ENCODE data around the gene OR10K2.
"Not testable (repeated sequence)": the region's sequence is repeated elsewhere in the genome, so short reads cannot be mapped to it uniquely, and the experiment has no call there.

OR10K2 gene

DNA sequence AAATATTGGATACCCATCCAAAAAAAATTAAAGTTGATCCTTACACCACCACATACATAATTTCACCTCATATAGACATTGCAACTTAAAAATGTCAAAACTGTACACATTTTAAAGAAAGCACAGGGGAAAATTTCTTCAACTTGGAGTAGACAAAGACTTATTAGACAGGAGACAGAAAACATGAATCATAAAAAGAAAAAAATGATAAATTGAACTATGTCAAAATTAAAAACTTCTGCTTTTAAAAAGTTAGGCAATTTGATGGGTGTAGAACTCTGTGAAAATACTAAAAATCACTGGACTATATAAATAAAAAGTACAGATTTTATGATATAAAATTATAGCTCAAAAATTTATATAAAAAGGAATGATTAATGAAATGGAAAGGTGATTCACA lies 31.2 kb upstream of the OR10K2 start:
- DNase-seq (no peak), ATAC-seq (ENCODE audit: insufficient read depth, low read depth) (no peak)
- no peaks in the 10 kb centered on the region for H3K9me3 ChIP-seq (ENCODE audit: insufficient read depth, low read length, severe bottlenecking)
- H3K27ac ChIP-seq (ENCODE audit: low read length) = no peak overlapping the region
- no peak overlapping the region for H3K4me3 ChIP-seq (ENCODE audit: low read depth in 1 of 2, low read length in 2 of 2)
- no peak overlapping the region for H3K4me2 ChIP-seq (ENCODE audit: insufficient read depth, low read length)
- H3K4me1 ChIP-seq (ENCODE audit: insufficient read depth, low read length) = no peaks in the 10 kb centered on the region
- no peaks in the 10 kb centered on the region for H4K20me1 ChIP-seq (ENCODE audit: insufficient read depth, low read length)
- no peaks in the 10 kb centered on the region for H3K36me3 ChIP-seq (ENCODE audit: insufficient read depth, low read length)
- no peak overlapping the region for H3K9ac ChIP-seq (ENCODE audit: low read depth, low read length)
- no peak overlapping the region for H2AFZ ChIP-seq (ENCODE audit: low read depth, low read length)
- TF ChIP-seq EZH2 (IDR thresholded peaks at IDR 0.05; ENCODE audit: borderline replicate concordance, low read depth, low read length, severe bottlenecking) = no peak
- TF ChIP-seq, protein P1, sequence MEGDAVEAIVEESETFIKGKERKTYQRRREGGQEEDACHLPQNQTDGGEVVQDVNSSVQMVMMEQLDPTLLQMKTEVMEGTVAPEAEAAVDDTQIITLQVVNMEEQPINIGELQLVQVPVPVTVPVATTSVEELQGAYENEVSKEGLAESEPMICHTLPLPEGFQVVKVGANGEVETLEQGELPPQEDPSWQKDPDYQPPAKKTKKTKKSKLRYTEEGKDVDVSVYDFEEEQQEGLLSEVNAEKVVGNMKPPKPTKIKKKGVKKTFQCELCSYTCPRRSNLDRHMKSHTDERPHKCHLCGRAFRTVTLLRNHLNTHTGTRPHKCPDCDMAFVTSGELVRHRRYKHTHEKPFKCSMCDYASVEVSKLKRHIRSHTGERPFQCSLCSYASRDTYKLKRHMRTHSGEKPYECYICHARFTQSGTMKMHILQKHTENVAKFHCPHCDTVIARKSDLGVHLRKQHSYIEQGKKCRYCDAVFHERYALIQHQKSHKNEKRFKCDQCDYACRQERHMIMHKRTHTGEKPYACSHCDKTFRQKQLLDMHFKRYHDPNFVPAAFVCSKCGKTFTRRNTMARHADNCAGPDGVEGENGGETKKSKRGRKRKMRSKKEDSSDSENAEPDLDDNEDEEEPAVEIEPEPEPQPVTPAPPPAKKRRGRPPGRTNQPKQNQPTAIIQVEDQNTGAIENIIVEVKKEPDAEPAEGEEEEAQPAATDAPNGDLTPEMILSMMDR (IDR thresholded peaks at IDR 0.05; ENCODE audit: borderline replicate concordance, extremely low read depth, low read length, poor library complexity, severe bottlenecking) = no peak
- no peaks in the 10 kb centered on the region for H3K27me3 ChIP-seq (ENCODE audit: insufficient read depth, low read length, poor library complexity)
- no peaks in the 10 kb centered on the region for H3K79me2 ChIP-seq (ENCODE audit: insufficient read depth, low read length)

DNA sequence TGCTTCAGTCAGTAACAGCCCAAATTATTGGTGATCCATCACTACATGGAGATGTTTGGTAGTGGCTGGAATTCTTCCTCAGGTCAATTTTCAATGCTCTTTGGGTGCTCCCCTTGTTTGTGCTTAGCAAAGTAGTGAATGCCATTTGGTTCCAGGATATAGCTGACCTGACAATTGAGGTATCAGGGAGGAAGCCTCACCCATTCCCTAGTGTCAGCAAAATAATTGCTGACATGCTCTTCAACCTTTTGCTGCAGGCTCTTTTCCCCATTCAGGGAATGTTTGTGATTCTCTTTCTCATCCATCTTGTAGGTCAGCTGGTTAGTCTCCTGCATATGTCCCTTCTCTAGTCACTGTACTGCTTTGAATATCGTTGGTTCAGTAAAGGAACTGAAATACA lies 28.5 kb upstream of the OR10K2 start:
- Histone ChIP-seq H2AFZ (ENCODE audit: low read depth, low read length) (0 out of 2 replicates have a peak overlapping the region, but pooled peaks have one; percentile 30), H3K4me2 (ENCODE audit: insufficient read depth, low read length) (no peak overlapping the region), H3K27me3 (ENCODE audit: insufficient read depth, low read length, poor library complexity) (no peaks in the 10 kb centered on the region), H3K79me2 (ENCODE audit: insufficient read depth, low read length) (no peaks in the 10 kb centered on the region), H3K36me3 (ENCODE audit: insufficient read depth, low read length) (no peaks in the 10 kb centered on the region), H4K20me1 (ENCODE audit: insufficient read depth, low read length) (no peaks in the 10 kb centered on the region), H3K9me3 (ENCODE audit: insufficient read depth, low read length, severe bottlenecking) (peaks cover 2% of the 10 kb centered on the region), H3K9ac (ENCODE audit: low read depth, low read length) (no peak overlapping the region), H3K27ac (ENCODE audit: low read length) (no peak overlapping the region), H3K4me3 (ENCODE audit: low read depth in 1 of 2, low read length in 2 of 2) (no peak overlapping the region), H3K4me1 (ENCODE audit: insufficient read depth, low read length) (no peaks in the 10 kb centered on the region)
- ATAC-seq (ENCODE audit: insufficient read depth, low read depth) = no peak
- DNase-seq = no peak
- TF ChIP-seq, protein P1 (IDR thresholded peaks at IDR 0.05; ENCODE audit: borderline replicate concordance, extremely low read depth, low read length, poor library complexity, severe bottlenecking) = no peak
- no peak for TF ChIP-seq EZH2 (IDR thresholded peaks at IDR 0.05; ENCODE audit: borderline replicate concordance, low read depth, low read length, severe bottlenecking)

DNA sequence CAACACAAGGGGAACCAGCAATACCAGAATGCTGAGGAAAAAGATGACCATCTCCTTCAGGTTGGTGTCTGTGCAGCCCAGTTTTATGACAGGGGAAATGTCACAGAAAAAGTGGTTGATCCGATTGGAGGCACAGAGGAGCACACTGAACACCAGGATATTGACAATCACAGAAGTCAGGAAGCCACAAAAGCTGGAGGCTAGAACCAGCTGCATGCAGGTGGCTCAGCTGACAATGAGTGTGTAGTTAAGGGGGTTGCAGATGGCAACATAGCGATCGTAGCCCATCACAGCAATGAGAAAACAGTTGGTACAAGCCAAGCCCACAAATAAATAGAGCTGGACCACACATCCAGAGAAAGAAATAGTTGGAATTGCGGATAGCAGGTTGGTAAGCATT lies 19.3 kb upstream of the OR10K2 start:
- no peak overlapping the region for H2AFZ ChIP-seq (ENCODE audit: low read depth, low read length)
- H3K4me2 ChIP-seq (ENCODE audit: insufficient read depth, low read length) = peak overlapping the region; percentile 42
- H3K36me3 ChIP-seq (ENCODE audit: insufficient read depth, low read length) = no peaks in the 10 kb centered on the region
- no peaks in the 10 kb centered on the region for H4K20me1 ChIP-seq (ENCODE audit: insufficient read depth, low read length)
- peak; percentile 68 for DNase-seq
- H3K4me3 ChIP-seq (ENCODE audit: low read depth in 1 of 2, low read length in 2 of 2) = peak overlapping the region in 1 of 2 experiments; percentile 26; a peak in 2 of 4 replicates
- H3K9me3 ChIP-seq (ENCODE audit: insufficient read depth, low read length, severe bottlenecking) = no peaks in the 10 kb centered on the region
- H3K9ac ChIP-seq (ENCODE audit: low read depth, low read length) = 0 out of 2 replicates have a peak overlapping the region, but pooled peaks have one; percentile 6
- ATAC-seq (ENCODE audit: insufficient read depth, low read depth) = peak; percentile 96
- no peaks in the 10 kb centered on the region for H3K27me3 ChIP-seq (ENCODE audit: insufficient read depth, low read length, poor library complexity)
- no peak for TF ChIP-seq EZH2 (IDR thresholded peaks at IDR 0.05; ENCODE audit: borderline replicate concordance, low read depth, low read length, severe bottlenecking)
- TF ChIP-seq, protein P1 (IDR thresholded peaks at IDR 0.05; ENCODE audit: borderline replicate concordance, extremely low read depth, low read length, poor library complexity, severe bottlenecking) = no peak
- peaks cover 24% of the 10 kb centered on the region for H3K4me1 ChIP-seq (ENCODE audit: insufficient read depth, low read length)
- H3K27ac ChIP-seq (ENCODE audit: low read length) = peak overlapping the region; percentile 63
- no peaks in the 10 kb centered on the region for H3K79me2 ChIP-seq (ENCODE audit: insufficient read depth, low read length)

DNA sequence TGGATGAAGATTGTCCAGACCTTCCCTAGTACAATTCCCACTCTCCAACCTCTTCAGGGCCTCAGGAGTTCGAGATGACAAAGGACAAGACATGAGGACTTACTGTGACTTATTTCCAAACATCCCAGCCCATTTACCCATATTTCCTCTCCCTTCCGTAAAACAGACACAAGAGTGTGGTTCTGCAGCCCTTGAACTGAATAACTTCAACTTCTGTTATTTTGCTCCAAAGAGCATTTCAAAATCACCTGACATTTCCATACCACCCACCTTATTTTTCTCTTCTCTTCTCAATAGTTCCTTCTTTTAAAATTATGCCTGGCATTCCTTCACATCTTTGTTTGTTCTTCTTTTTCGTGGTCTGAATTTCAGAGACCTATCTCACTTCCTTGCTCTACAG lies 8.7 kb upstream of the OR10K2 start:
- TF ChIP-seq, protein P1 (IDR thresholded peaks at IDR 0.05; ENCODE audit: borderline replicate concordance, extremely low read depth, low read length, poor library complexity, severe bottlenecking) = no peak
- TF ChIP-seq EZH2 (IDR thresholded peaks at IDR 0.05; ENCODE audit: borderline replicate concordance, low read depth, low read length, severe bottlenecking) = no peak
- no peak overlapping the region for H3K27ac ChIP-seq (ENCODE audit: low read length)
- no peak overlapping the region for H3K4me2 ChIP-seq (ENCODE audit: insufficient read depth, low read length)
- no peaks in the 10 kb centered on the region for H4K20me1 ChIP-seq (ENCODE audit: insufficient read depth, low read length)
- DNase-seq (no peak), ATAC-seq (ENCODE audit: insufficient read depth, low read depth) (no peak)
- peak overlapping the region; percentile 28; the same call in 1 of the 2 replicates for H2AFZ ChIP-seq (ENCODE audit: low read depth, low read length)
- no peaks in the 10 kb centered on the region for H3K27me3 ChIP-seq (ENCODE audit: insufficient read depth, low read length, poor library complexity)
- H3K79me2 ChIP-seq (ENCODE audit: insufficient read depth, low read length) = no peaks in the 10 kb centered on the region
- peaks cover 18% of the 10 kb centered on the region for H3K9me3 ChIP-seq (ENCODE audit: insufficient read depth, low read length, severe bottlenecking)
- no peak overlapping the region for H3K9ac ChIP-seq (ENCODE audit: low read depth, low read length)
- H3K4me3 ChIP-seq (ENCODE audit: low read depth in 1 of 2, low read length in 2 of 2) = no peak overlapping the region
- H3K4me1 ChIP-seq (ENCODE audit: insufficient read depth, low read length) = peaks cover 22% of the 10 kb centered on the region
- no peaks in the 10 kb centered on the region for H3K36me3 ChIP-seq (ENCODE audit: insufficient read depth, low read length)

DNA sequence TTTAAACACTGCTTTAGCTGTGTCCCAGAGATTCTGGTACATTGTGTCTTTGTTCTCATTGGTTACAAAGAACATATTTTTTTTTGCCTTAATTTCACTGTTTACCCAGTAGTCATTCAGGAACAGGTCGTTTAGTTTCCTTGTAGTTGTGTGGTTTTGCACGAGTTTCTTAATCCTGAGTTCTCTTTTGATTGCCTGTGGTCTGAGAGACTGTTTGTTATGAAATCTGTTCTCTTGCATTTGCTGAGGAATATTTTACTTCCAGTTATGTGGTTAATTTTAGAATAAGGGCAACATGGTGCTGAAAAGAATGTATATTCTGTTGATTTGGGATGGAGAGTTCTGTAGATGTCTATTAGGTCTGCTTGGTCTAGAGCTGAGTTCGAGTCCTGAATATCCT lies 4.1 kb upstream of the OR10K2 start:
- Histone ChIP-seq H3K27ac (ENCODE audit: low read length) (peak overlapping the region; percentile 36), H3K9me3 (ENCODE audit: insufficient read depth, low read length, severe bottlenecking) (peaks cover 18% of the 10 kb centered on the region), H3K4me1 (ENCODE audit: insufficient read depth, low read length) (peaks cover 35% of the 10 kb centered on the region), H2AFZ (ENCODE audit: low read depth, low read length) (0 out of 2 replicates have a peak overlapping the region, but pooled peaks have one; percentile 19), H3K4me2 (ENCODE audit: insufficient read depth, low read length) (0 out of 2 replicates have a peak overlapping the region, but pooled peaks have one; percentile 0)
- H3K4me3 ChIP-seq (ENCODE audit: low read depth in 1 of 2, low read length in 2 of 2); DNase-seq; H3K79me2 ChIP-seq (ENCODE audit: insufficient read depth, low read length); H4K20me1 ChIP-seq (ENCODE audit: insufficient read depth, low read length); H3K27me3 ChIP-seq (ENCODE audit: insufficient read depth, low read length, poor library complexity); H3K9ac ChIP-seq (ENCODE audit: low read depth, low read length); H3K36me3 ChIP-seq (ENCODE audit: insufficient read depth, low read length): not testable (repeated sequence)
- peak; percentile 72 for ATAC-seq (ENCODE audit: insufficient read depth, low read depth)

Measured in DND-41 (cell line).